Neuron (in vitro differentiated cells): ENCODE data around the gene SELENOS.

Source experiments
- H2AFZ ChIP-seq: one replicate; pipeline ENCODE4 v1.6.1; 2013; ENCODE audit warnings: low read depth, mild to moderate bottlenecking, inconsistent platforms, low read length, moderate library complexity
- H3K27me3 ChIP-seq: one replicate; pipeline ENCODE4 v1.6.1; 2013; ENCODE audit warnings: low read length; ENCODE audit not compliant: insufficient read depth
- H3K36me3 ChIP-seq: one replicate; pipeline ENCODE4 v1.6.1; 2013; ENCODE audit warnings: low read length; ENCODE audit not compliant: insufficient read depth
- H3K4me1 ChIP-seq: one replicate; pipeline ENCODE4 v1.6.1; 2013; ENCODE audit warnings: low read length; ENCODE audit not compliant: insufficient read depth
- H3K4me3 ChIP-seq: 2 replicates; pipeline ENCODE4 v1.5.1; 2013; ENCODE audit warnings: mild to moderate bottlenecking, low read length, moderate library complexity
- H3K9me3 ChIP-seq: one replicate; pipeline ENCODE4 v1.6.1; 2013; ENCODE audit warnings: low read length

The SELENOS gene

DNA sequence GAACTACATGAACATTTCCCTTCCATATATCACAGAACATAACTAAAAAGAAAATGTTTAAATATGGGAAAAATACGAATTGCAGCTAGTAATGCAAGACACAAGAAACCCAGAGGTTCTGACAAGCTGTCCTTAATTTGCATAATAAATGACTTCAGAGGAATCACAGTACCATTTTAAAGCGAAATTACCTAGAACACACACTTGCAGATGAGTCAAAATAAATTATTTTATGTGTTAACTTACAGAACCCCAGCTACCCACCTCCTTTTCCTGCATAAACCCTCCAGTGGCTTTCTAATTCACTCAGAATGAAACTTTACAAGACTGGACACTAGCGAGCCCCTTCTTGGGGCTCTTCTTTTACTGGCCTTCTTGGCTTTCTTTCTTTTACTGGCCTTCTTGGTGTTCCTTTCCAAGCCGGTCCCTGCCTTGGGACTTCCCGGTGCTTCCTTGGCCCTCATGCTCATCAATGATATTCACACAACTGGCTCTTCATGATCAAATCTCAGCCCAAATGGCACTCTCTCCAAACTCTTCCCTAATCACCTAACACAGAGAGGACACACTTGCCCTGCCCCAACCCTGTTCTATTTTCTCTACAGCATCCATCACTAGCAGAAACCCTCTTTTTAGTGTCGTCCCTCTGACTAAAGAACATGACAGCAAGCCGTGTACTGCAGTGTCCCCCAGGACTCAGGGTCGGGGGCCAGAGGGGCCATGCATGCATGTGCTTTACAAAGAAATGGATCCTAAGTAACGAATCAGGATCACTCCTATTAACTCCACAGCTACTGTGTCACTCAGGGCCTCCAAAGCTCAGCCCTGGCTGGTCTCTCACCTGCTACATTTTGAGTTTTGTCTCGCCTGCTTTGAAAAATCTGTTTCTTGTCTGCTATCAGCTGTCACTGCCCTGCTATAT, 30.2 kb downstream of the SELENOS start:
- no peaks in the 10 kb centered on the region for H3K27me3 ChIP-seq
- H3K9me3 ChIP-seq, result no peaks in the 10 kb centered on the region
- H3K36me3 ChIP-seq, result peaks cover 7% of the 10 kb centered on the region
- H2AFZ ChIP-seq, result no peak overlapping the region
- peaks cover 13% of the 10 kb centered on the region for H3K4me1 ChIP-seq
- no peak overlapping the region for H3K4me3 ChIP-seq

DNA sequence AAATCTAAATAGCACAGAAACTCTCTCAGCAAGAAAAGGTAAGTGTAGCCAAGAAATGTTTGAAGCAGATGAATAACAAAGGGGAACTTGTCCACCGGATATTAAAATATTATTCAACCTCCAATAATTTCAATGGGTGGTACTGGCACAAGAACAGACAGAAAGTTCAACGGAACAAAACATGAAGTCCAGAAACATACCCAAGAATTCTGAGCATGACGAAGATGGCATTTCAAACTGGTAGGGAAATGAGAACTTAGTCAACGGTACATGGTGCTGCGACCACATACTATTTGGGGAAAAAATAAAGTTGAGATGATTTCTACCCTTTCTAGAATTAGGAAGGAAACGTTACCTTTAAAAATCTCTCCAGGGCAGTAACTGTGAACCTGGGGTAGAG, 30.9 kb downstream of the SELENOS start:
- Histone ChIP-seq H2AFZ (no peak overlapping the region), H3K27me3 (no peaks in the 10 kb centered on the region), H3K36me3 (peaks cover 7% of the 10 kb centered on the region), H3K9me3 (no peaks in the 10 kb centered on the region), H3K4me3 (no peak overlapping the region), H3K4me1 (peaks cover 13% of the 10 kb centered on the region)

DNA sequence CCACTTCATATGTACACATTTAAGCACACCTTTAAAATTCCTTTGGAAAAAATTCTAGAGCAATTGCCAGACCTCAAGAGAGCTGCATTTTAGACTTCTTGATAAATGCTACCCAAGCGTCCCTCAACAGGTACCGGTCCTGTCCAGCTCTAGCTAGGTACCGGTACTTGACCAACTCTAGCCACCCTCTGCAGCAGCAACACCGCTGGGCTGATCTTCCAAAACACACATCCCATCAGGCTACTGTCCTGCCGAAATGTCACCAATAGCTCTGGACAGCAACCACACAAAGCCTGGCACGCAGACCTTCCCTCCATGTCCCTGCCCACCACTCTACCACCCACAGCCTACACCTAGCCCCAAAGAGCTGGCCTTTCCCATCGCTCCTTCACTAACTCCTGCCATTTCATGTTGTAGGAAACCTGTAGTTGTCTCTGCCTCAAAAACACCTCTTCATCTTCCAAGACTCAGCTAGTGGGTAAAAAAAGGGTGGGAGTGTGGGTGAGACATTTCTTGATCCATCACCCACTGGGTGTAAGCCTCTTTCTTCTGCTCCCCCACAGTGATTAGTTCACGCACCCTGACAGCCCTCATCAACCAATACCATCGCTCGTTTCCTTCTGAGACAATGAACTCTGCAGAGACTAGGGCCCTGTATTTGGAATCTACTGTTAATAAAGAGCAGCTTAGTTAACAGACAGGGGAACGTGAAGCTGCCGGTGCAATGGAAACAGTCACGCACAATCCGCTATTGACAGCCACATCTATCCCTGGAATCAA, 32.2 kb downstream of the SELENOS start:
- no peaks in the 10 kb centered on the region for H3K27me3 ChIP-seq
- peaks cover 7% of the 10 kb centered on the region for H3K36me3 ChIP-seq
- no peak overlapping the region for H2AFZ ChIP-seq
- no peaks in the 10 kb centered on the region for H3K9me3 ChIP-seq
- H3K4me3 ChIP-seq, result no peak overlapping the region
- peaks cover 5% of the 10 kb centered on the region for H3K4me1 ChIP-seq

DNA sequence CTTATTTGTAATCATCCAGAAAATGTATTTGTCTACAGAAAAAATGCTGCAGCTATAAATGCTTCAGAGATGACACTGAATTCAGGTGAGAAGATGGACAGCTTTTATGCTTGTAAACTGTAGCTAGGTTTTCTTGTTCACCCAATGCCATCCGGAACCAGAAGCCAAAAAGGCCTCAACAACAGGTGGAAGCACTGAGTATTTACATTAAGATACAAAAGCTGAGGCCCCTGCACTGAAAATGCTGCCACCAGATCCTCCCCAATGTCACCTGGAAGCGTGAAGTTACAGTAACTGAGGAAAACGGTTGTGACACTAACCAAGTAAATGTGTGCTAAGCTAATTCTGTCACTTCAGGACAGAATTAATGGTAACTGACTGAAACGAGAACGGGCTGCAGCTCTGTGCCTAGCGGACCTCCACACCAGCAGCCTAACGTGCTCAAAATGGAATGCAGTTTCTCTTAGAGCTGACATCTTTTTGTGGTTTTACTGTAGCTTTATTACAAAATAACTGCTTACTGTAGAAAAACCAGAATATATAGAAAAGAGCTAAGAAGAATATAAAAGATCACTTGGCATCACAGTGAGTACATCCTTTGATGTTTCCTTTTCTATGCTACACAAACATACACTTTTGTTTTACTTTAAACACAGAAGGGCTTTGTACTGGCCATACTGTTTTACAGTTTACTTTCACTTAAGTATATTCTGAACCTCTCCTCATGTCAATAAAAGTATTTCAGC, 33.1 kb downstream of the SELENOS start:
- H2AFZ ChIP-seq, result no peak overlapping the region
- no peak overlapping the region for H3K4me3 ChIP-seq
- no peaks in the 10 kb centered on the region for H3K9me3 ChIP-seq
- H3K36me3 ChIP-seq, result peaks cover 7% of the 10 kb centered on the region
- no peaks in the 10 kb centered on the region for H3K27me3 ChIP-seq
- H3K4me1 ChIP-seq, result no peaks in the 10 kb centered on the region

DNA sequence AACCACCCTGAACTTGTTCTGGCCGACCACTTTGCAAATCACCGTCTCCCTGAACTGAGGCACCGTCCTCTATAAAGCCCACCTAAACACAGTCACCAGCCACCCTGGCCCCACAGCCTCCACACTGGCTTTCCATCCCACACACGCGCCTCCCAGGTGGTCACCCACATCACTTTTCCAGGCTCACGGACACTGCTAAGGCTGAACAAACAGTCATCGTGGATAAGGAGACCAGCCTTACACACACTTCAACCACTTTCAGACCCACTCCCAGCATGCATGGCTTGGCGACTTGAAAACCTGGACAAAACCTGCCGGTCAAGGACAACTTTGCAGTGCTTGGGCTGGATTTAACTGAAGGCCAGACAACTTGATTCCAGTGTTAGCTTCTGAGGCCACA, 33.9 kb downstream of the SELENOS start:
- Histone ChIP-seq H3K9me3 (no peaks in the 10 kb centered on the region), H3K4me3 (no peak overlapping the region), H3K27me3 (no peaks in the 10 kb centered on the region), H2AFZ (no peak overlapping the region), H3K36me3 (peaks cover 7% of the 10 kb centered on the region), H3K4me1 (no peaks in the 10 kb centered on the region)

DNA sequence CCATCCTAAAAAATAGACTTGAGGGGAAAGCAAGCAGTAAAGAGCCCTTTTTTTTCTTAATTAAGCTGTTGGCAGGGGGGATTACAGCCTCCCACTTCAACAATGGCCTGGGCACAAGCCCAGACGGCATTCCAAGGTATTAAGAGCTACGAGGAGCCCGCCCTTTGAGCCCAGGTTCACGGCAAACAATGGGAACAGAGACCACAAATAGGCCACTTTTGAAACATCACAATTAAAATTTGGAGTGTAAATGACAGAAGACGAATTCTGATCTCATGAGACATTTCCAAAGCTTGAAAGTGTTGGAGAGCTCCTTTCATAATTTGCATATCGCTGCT, 34.3 kb downstream of the SELENOS start:
- H3K9me3 ChIP-seq, result no peaks in the 10 kb centered on the region
- H3K4me3 ChIP-seq, result no peak overlapping the region
- H3K36me3 ChIP-seq, result peaks cover 7% of the 10 kb centered on the region
- H2AFZ ChIP-seq, result no peak overlapping the region
- H3K4me1 ChIP-seq, result no peaks in the 10 kb centered on the region
- H3K27me3 ChIP-seq, result no peaks in the 10 kb centered on the region

DNA sequence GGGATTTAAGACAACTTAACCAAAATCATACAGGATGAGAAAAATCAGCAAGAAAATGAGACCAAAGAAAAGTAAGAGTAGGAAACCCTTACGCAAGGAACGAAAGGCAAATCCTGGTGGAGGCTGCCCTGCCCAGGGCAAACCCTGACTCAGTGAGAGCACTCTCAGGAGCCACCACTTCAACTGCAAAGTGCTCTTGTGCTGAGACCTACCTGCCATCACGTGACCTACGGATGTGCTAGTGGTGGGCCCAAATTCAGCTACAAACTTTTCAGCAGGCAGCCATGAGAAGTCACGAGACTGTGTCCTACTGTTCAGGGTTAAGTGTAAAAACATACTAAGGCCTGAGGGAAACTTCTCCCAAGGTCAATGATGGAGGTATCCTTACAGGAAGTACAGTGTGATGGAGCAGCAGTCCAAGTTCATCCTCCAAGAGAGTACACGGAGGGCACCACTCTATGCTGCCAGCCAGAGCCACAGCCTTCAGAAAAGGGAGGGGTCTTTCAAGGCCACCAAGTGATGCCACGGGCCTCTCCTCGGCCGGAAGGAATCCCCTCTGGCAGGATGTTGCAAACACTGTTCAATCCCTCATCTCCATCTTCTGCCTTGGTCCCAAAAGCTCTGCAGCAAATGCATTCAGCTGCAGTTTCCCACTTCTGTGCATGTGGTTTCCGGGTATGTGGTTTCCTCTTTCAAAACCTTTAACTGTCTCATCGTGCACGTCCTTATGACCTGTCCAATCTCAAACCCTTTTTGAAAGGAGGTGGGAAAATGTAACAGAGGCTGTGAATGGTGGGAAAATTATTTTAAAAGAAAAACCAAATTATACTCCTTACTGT, 34.9 kb downstream of the SELENOS start:
- no peaks in the 10 kb centered on the region for H3K27me3 ChIP-seq
- H3K9me3 ChIP-seq, result peaks cover 2% of the 10 kb centered on the region
- no peaks in the 10 kb centered on the region for H3K4me1 ChIP-seq
- H3K36me3 ChIP-seq, result peaks cover 4% of the 10 kb centered on the region
- H2AFZ ChIP-seq, result no peak overlapping the region
- no peak overlapping the region for H3K4me3 ChIP-seq

DNA sequence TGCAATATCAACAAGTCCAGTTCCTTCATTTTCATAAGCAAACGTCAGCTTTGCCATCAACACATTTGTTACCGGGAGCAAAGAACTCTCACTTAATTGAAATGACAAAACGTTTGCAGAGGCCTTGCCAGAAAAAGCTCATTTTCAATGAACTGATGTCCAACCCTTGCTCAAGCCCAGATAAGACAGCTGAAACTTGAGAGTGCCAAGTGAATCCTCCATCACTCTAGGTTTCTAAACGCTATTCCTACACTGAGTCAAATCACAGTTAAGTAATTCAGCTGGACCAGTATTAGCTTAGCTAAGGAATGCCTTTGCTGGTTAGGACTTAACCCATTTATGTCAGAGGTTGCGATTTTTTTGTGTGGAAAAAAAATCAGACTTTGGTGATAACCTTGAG, 36.9 kb downstream of the SELENOS start:
- Histone ChIP-seq H3K4me1 (no peaks in the 10 kb centered on the region), H3K4me3 (no peak overlapping the region), H2AFZ (no peak overlapping the region), H3K27me3 (no peaks in the 10 kb centered on the region), H3K36me3 (peaks cover 5% of the 10 kb centered on the region), H3K9me3 (peaks cover 4% of the 10 kb centered on the region)

DNA sequence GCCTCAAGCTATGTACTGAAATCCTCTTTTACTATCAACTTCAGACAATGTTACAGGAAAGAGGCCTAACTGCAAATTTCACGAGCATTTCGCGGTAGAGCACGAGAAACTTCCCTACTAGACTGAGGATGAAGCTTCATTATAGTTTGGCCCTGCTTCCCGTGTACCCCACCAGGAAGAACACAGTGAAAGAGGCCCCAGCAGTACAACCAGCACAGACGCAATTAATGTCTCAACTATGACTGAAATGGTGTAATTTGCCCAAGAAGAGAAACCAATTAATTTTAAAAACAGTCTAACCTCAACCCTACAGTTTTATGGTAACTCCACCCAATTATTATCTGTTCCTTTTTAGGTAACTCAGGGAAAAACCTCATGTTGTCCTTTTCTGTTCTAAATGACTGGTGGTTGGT, 37.6 kb downstream of the SELENOS start:
- Histone ChIP-seq H3K4me3 (no peak overlapping the region), H3K36me3 (peaks cover 11% of the 10 kb centered on the region), H3K27me3 (no peaks in the 10 kb centered on the region), H3K9me3 (peaks cover 4% of the 10 kb centered on the region), H3K4me1 (no peaks in the 10 kb centered on the region), H2AFZ (no peak overlapping the region)

DNA sequence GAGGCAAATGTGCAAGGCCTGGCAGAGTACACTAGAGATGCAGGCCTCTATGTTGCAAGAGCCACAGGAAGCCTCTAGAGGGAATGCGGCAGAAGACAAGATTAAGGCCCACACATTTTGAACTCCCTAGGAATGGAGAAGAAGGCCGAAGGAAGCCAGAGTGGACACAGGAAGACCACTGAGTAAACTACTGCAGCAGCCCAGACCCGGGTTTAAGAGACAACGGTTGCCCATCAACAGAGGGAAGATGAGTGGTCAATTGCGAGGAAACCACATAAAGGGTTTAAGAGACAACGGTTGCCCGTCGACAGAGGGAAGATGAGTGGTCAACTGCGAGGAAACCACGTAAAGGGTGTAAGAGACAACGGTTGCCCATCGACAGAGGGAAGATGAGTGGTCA, 40.0 kb downstream of the SELENOS start:
- Histone ChIP-seq H3K36me3 (peaks cover 28% of the 10 kb centered on the region), H3K4me3 (no peak overlapping the region), H2AFZ (no peak overlapping the region), H3K9me3 (peaks cover 4% of the 10 kb centered on the region), H3K4me1 (no peaks in the 10 kb centered on the region), H3K27me3 (no peaks in the 10 kb centered on the region)

DNA sequence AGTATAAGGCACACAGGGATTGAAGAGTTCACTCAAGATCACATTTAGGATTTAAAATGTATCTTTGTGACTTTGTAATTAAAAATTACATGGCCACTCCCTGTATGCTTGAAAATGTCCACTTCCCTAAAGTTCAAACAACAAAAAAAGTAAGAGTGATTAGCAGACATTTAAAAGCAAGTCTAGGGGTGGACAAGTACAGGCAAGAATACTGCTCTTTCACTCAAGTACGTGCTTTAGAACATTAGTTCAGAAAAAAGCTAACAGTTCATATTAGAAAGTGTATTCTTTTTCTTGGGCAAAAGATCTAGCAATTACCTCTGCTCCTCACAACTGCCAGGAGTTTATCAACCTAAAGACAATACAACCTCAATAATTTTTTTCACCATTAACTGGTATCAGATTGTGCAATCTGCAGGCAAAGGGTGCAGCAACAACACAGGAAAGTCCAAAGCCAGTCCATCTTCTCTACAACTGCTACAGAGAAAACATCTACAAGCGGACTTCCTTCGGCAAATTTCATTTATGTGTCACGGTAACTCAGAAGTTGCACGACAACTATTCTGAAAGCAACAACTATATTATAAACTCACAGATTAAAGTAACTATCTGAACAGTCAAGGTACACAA, 43.5 kb downstream of the SELENOS start:
- Histone ChIP-seq H3K36me3 (peaks cover 44% of the 10 kb centered on the region), H3K4me1 (no peaks in the 10 kb centered on the region), H3K4me3 (no peak overlapping the region), H3K27me3 (no peaks in the 10 kb centered on the region), H3K9me3 (peaks cover 4% of the 10 kb centered on the region), H2AFZ (no peak overlapping the region)

DNA sequence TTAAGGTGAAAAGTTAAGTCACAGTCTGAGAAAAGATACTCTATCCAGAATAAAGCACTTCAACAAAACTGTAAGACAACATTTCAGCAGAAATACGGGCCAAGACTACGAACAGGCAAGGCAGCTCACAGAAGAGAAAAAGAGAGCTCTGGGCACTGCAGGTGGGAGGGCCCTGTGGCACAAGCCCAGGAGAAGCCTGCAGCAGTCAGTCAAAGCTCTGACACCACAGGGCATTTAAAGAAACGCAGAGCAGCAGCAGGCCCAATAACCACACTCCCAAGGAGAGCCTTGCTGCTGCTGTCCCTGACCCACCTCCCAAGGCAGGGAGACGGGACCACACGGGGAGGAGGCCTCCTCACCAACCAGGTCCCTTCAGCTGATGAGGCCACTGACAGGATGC, 44.6 kb downstream of the SELENOS start:
- Histone ChIP-seq H2AFZ (no peak overlapping the region), H3K36me3 (peaks cover 44% of the 10 kb centered on the region)

More for the DNA sequence above, 44.6 kb downstream of the SELENOS start:
- Histone ChIP-seq H3K9me3 (peaks cover 4% of the 10 kb centered on the region), H3K27me3 (no peaks in the 10 kb centered on the region), H3K4me3 (no peak overlapping the region), H3K4me1 (no peaks in the 10 kb centered on the region)
